Measurements from ENCODE around the gene TACC2. TPM values are rescaled to one million over a fixed set of nuclear protein-coding genes. Genes with fewer than 3 reads are reported as not detected.

Gene TACC2
- total RNA-seq, 1 donor from 2014 or later: 349 TPM

GRCh38 chr10:122243550-122243949, 254.6 kb downstream of the TACC2 start:
- intact Hi-C loops (cut with DNase I): no loop called here

GRCh38 chr10:122244001-122244975, 255.3 kb downstream of the TACC2 start:
- DNase-seq: no peak
- intact Hi-C loops (cut with DNase I): no loop called here
- no peak for ATAC-seq (ENCODE audit: poor library complexity)

More at GRCh38 chr10:122243550-122243949, 254.6 kb downstream of the TACC2 start:
- ATAC-seq (ENCODE audit: poor library complexity) (peak; percentile 4), DNase-seq (no peak)

GRCh38 chr10:122245136-122245535, 256.2 kb downstream of the TACC2 start:
- DNase-seq (no peak), ATAC-seq (ENCODE audit: poor library complexity) (no peak)
- intact Hi-C loops (cut with DNase I): no loop called here

- DNase-seq (no peak), ATAC-seq (ENCODE audit: poor library complexity) (no peak)
- intact Hi-C loops (cut with DNase I): no loop called here
Measured at GRCh38 chr10:122245897-122246296, 256.9 kb downstream of the TACC2 start.

- ATAC-seq (ENCODE audit: poor library complexity) (peak; percentile 21), DNase-seq (no peak)
- intact Hi-C loops (cut with DNase I): no loop called here
Measured at GRCh38 chr10:122246830-122247520, 258.0 kb downstream of the TACC2 start.

GRCh38 chr10:122248356-122249302, 259.7 kb downstream of the TACC2 start:
- DNase-seq (no peak), ATAC-seq (ENCODE audit: poor library complexity) (no peak)
- intact Hi-C loops (cut with DNase I): no loop called here

GRCh38 chr10:122249303-122249850, 260.4 kb downstream of the TACC2 start:
- DNase-seq (no peak), ATAC-seq (ENCODE audit: poor library complexity) (no peak)
- intact Hi-C loops (cut with DNase I): no loop called here

GRCh38 chr10:122249991-122250750, 261.2 kb downstream of the TACC2 start:
- DNase-seq (peak; percentile 65), ATAC-seq (ENCODE audit: poor library complexity) (peak; percentile 28)
- intact Hi-C loops (cut with DNase I): no loop called here

GRCh38 chr10:122251459-122252255, 262.7 kb downstream of the TACC2 start:
- no peak for ATAC-seq (ENCODE audit: poor library complexity)
- intact Hi-C loops (cut with DNase I): no loop called here
- no peak for DNase-seq

GRCh38 chr10:122252805-122253204, 263.8 kb downstream of the TACC2 start:
- intact Hi-C loops (cut with DNase I): no loop called here
- DNase-seq (no peak), ATAC-seq (ENCODE audit: poor library complexity) (no peak)

- no peak for DNase-seq
- intact Hi-C loops (cut with DNase I): no loop called here
- ATAC-seq (ENCODE audit: poor library complexity): no peak
Measured at GRCh38 chr10:122253605-122254004, 264.6 kb downstream of the TACC2 start.

- DNase-seq (no peak), ATAC-seq (ENCODE audit: poor library complexity) (no peak)
- intact Hi-C loops (cut with DNase I): no loop called here
Measured at GRCh38 chr10:122254831-122255230, 265.9 kb downstream of the TACC2 start.

GRCh38 chr10:122255509-122256301, 266.7 kb downstream of the TACC2 start:
- DNase-seq: no peak
- no peak for ATAC-seq (ENCODE audit: poor library complexity)
- intact Hi-C loops (cut with DNase I): no loop called here

- no peak for ATAC-seq (ENCODE audit: poor library complexity)
- DNase-seq: no peak
- intact Hi-C loops (cut with DNase I): no loop called here
Measured at GRCh38 chr10:122257041-122257440, 268.1 kb downstream of the TACC2 start.

- ATAC-seq (ENCODE audit: poor library complexity): peak; percentile 19
Measured at GRCh38 chr10:122258136-122259074, 269.4 kb downstream of the TACC2 start.

More at GRCh38 chr10:122258136-122259074, 269.4 kb downstream of the TACC2 start:
- no peak for DNase-seq
- intact Hi-C loops (cut with DNase I): no loop called here

Data from Right ventricle myocardium superior (tissue), 1 donor.